ENCODE measurements around the gene LRP1. TPM values are rescaled to one million over a fixed set of nuclear protein-coding genes. Genes with fewer than 3 reads are reported as not detected.

LRP1 gene
- total and polyA plus RNA-seq, 2 of the 13 experiments (the other 11 are each of a cell fraction or from before 2014, with no cell fraction given): 14.7 to 30.8 TPM

DNA sequence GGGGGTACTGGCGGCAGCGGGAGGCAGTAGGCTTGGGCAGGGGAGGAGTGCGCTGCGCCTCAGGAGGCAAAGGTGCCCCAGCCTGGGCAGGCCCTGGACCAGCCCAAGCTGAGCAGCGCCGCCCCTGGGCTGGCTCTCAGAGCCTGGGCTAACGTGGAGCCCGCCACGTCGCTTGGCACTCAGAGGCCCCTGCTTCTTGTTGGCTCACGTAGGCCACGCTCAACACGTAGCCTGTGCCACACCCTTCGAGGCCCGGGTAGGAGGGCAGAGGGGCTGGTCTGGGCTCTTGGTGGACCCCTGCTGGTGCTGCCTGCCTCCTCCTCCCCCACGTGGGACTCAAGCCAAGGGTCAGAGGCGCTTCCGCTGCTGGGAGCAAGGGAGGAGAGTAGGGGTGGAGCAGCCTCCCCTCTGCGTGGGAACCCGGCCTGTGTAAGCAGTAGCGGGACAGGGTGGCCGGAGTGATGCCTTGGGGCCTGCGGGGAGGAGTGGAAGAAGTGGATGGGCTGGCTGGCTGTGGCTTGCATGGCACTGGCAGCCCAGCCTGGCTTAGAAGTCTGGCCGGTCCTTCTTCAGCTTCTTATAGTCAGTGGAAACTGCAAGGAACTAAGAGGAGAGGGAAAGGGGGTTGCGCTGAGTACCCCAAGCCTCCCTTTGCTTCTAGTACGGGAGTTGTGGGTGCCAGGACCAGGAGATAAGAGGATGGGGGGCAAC is 106.9 kb downstream of the LRP1 start (continued):
- TF ChIP-seq, protein P1, sequence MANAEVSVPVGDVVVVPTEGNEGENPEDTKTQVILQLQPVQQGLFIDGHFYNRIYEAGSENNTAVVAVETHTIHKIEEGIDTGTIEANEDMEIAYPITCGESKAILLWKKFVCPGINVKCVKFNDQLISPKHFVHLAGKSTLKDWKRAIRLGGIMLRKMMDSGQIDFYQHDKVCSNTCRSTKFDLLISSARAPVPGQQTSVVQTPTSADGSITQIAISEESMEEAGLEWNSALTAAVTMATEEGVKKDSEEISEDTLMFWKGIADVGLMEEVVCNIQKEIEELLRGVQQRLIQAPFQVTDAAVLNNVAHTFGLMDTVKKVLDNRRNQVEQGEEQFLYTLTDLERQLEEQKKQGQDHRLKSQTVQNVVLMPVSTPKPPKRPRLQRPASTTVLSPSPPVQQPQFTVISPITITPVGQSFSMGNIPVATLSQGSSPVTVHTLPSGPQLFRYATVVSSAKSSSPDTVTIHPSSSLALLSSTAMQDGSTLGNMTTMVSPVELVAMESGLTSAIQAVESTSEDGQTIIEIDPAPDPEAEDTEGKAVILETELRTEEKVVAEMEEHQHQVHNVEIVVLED (CRISPR knock-in tag; IDR thresholded peaks at IDR 0.05; ENCODE audit: borderline replicate concordance): no peak
- peak; percentile 12 for TF ChIP-seq POLR2AphosphoS5 (IDR thresholded peaks at IDR 0.05; ENCODE audit: low read depth, low read length)
- no peak for TF ChIP-seq ZKSCAN8 (CRISPR knock-in tag; IDR thresholded peaks at IDR 0.05; ENCODE audit: borderline replicate concordance)
- TF ChIP-seq, protein P2, sequence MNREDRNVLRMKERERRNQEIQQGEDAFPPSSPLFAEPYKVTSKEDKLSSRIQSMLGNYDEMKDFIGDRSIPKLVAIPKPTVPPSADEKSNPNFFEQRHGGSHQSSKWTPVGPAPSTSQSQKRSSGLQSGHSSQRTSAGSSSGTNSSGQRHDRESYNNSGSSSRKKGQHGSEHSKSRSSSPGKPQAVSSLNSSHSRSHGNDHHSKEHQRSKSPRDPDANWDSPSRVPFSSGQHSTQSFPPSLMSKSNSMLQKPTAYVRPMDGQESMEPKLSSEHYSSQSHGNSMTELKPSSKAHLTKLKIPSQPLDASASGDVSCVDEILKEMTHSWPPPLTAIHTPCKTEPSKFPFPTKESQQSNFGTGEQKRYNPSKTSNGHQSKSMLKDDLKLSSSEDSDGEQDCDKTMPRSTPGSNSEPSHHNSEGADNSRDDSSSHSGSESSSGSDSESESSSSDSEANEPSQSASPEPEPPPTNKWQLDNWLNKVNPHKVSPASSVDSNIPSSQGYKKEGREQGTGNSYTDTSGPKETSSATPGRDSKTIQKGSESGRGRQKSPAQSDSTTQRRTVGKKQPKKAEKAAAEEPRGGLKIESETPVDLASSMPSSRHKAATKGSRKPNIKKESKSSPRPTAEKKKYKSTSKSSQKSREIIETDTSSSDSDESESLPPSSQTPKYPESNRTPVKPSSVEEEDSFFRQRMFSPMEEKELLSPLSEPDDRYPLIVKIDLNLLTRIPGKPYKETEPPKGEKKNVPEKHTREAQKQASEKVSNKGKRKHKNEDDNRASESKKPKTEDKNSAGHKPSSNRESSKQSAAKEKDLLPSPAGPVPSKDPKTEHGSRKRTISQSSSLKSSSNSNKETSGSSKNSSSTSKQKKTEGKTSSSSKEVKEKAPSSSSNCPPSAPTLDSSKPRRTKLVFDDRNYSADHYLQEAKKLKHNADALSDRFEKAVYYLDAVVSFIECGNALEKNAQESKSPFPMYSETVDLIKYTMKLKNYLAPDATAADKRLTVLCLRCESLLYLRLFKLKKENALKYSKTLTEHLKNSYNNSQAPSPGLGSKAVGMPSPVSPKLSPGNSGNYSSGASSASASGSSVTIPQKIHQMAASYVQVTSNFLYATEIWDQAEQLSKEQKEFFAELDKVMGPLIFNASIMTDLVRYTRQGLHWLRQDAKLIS (CRISPR knock-in tag; IDR thresholded peaks at IDR 0.05): no peak
- TF ChIP-seq ARHGAP35 (CRISPR knock-in tag; IDR thresholded peaks at IDR 0.05; ENCODE audit: borderline replicate concordance): no peak
- TF ChIP-seq, protein P3, sequence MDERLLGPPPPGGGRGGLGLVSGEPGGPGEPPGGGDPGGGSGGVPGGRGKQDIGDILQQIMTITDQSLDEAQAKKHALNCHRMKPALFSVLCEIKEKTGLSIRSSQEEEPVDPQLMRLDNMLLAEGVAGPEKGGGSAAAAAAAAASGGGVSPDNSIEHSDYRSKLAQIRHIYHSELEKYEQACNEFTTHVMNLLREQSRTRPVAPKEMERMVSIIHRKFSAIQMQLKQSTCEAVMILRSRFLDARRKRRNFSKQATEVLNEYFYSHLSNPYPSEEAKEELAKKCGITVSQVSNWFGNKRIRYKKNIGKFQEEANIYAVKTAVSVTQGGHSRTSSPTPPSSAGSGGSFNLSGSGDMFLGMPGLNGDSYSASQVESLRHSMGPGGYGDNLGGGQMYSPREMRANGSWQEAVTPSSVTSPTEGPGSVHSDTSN (CRISPR knock-in tag; IDR thresholded peaks at IDR 0.05): no peak
- no peak for TF ChIP-seq KMT2A (CRISPR knock-in tag; IDR thresholded peaks at IDR 0.05)
- TF ChIP-seq ZNF232 (CRISPR knock-in tag; IDR thresholded peaks at IDR 0.05; ENCODE audit: borderline replicate concordance): no peak
- no peak for TF ChIP-seq ZNF251 (CRISPR knock-in tag; IDR thresholded peaks at IDR 0.05)
- no peak for TF ChIP-seq SIX4 (CRISPR knock-in tag; IDR thresholded peaks at IDR 0.05)
- no peak for TF ChIP-seq KAT2B (IDR thresholded peaks at IDR 0.05; ENCODE audit: borderline replicate concordance, low read depth, low read length)
- no peak for TF ChIP-seq SOX13 (IDR thresholded peaks at IDR 0.05)
- TF ChIP-seq SOX13 (CRISPR knock-in tag; conservative IDR thresholded peaks at IDR 0.05 in 1 of 2, IDR thresholded peaks at IDR 0.05 in 1 of 2): no peak
- TF ChIP-seq ZNF549 (CRISPR knock-in tag; IDR thresholded peaks at IDR 0.05): no peak
- TF ChIP-seq ZMYM3 (CRISPR knock-in tag; IDR thresholded peaks at IDR 0.05): no peak
- no peak for TF ChIP-seq NRL (CRISPR knock-in tag; IDR thresholded peaks at IDR 0.05; ENCODE audit: borderline replicate concordance)
- TF ChIP-seq ISX (CRISPR knock-in tag; conservative IDR thresholded peaks at IDR 0.05): no peak
- TF ChIP-seq CEBPG (CRISPR knock-in tag; IDR thresholded peaks at IDR 0.05): no peak
- TF ChIP-seq REST (IDR thresholded peaks at IDR 0.05; ENCODE audit: borderline replicate concordance in 1 of 2, low read depth in 1 of 2, low read length in 2 of 2): no peak
- TF ChIP-seq SMARCC2 (IDR thresholded peaks at IDR 0.05): no peak

Data from HepG2 (cell line).